Stimulated activated CD8-positive, alpha-beta memory T cell treated with anti-CD3 and anti-CD28 coated beads, Interleukin-4, amount 100 ng/mL, for 24 hours (primary cell): ENCODE results near the gene NINL.
"Not testable (repeated sequence)": the region's sequence is repeated elsewhere in the genome, so short reads cannot be mapped to it uniquely, and the experiment has no call there.

Source experiments
- DNase-seq: peaks from one replicate; pipeline ENCODE4 v3.0.0-alpha.2; 2020; ENCODE audit warnings: low read depth

NINL gene

DNA sequence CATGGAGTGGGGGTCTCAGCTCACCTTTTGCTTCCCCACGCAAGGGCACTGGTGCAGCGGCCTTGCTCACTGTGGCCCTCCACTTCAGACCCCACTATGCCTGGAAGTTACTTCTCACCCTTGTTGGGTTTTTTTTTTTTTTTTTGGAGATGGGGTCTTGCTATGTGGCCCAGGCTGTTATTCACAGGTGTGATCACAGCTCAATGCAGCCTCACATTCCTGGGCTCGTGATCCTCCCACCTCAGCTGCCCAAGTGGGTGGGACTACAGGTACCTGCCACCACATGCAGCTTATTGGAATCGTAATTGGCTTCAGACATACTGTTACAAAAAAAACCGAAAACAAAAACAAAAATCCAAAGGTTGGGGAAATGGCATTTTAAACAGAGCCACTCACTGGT is 32.4 kb downstream of the NINL start:
- DNase-seq, result no peak

GRCh38 chr20:25551413-25552215 is 33.7 kb downstream of the NINL start:
- DNase-seq, result no peak

DNA sequence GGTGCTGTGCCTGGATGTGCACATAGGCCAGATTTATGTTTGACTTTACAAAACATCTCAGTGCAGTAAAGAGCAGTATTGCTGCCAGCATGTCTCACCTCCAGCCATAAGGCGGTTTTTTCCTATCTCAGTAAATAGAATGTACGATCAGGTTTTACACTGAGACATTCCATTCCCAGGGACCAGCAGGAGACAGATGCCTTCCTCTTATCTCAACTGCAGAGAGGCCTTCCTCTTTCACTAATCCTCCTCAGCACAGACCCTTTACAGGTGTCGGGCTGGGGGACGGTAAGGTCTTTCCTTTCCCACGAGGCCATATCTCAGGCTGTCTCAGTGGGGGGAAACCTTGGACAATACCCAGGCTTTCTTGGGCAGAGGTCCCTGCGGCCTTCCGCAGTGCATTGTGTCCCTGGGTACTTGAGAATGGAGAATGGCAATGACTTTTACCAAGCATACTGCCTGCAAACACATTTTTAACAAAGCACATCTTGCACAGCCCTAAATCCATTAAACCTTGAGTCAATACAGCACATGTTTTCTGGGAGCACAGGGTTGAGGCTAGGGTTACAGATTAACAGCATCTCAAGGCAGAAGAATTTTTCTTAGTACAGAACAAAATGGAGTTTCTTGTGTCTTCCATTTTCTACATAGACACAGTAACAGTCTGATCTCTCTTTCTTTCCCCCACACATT is 34.5 kb downstream of the NINL start:
- not testable (repeated sequence) for DNase-seq

DNA sequence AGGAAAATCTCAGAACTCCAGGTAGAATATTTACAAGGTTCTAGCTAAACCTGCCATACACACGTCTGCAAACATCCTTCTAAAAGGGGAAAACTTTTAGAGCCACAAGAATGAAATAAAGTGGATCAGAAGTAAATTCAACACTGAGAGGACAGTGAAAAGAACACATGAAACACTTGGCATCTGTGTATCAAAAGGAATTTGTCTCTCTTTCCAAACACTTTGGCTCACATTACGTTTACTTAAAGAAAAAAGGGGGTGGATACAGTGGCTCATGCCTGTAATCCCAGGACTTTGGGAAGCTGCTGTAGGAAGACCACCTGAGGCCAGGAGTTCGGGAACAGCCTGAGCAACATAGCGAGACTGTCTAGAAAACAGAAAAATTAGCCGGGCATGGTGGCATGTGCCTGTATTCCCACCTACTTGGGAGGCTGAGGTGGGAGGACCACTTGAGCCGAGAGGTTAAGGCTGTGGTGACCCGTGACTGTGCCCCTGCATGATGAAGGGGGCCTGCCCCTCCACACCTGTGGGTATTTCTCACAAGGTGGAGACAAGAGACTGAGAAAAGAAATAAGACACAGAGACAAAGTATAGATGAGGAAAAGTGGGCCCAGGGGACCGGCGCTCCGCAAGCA is 35.4 kb downstream of the NINL start:
- DNase-seq, result no peak

DNA sequence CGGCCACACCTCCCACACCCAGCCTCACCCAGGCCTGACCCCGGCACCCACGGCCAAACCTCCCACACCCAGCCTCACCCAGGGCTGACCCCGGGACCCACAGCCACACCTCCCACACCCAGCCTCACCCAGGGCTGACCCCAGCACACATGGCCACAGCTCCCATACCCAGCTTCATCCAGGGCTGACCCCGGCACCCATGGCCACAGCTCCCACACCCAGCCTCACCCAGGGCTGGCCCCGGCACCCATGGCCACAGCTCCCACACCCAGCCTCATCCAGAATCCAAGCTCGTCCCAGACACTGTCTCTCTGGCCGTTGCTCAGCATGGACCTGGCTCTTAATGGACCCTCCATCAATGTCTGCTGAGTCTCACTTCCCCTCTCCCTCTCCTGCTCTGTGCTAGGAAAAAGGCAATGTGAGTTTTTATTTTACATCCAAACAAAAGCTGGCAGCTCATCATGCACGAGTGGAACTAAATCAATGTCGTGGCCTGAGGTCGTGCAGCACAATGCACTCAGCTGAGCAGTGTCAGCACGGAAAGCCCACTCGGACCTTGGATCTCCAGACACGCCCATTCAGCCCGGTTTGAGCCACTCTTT is 36.1 kb downstream of the NINL start:
- no peak for DNase-seq

GRCh38 chr20:25548613-25549086 is 36.7 kb downstream of the NINL start:
- DNase-seq, result no peak

- DNase-seq, result no peak
Measured at GRCh38 chr20:25547999-25548398, 37.3 kb downstream of the NINL start.

DNA sequence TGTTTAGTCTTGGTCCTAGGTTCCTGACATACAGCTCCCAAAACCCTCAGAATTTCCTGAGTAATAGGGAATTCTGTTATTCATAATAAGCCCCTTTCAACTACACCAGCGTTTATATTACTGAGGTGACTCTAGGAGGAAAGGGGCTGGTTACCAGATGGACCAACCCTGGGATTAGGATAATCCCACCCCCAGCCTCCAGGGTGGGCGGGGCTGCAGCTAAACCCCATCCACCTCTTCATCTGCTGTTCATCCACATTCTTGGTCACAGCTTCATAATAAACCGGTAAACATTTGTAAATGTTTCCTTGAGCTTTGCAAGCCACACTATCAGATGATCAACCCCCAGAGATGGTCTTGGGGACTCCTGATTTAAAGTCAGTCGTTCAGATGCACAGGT is 38.3 kb downstream of the NINL start:
- no peak for DNase-seq

DNA sequence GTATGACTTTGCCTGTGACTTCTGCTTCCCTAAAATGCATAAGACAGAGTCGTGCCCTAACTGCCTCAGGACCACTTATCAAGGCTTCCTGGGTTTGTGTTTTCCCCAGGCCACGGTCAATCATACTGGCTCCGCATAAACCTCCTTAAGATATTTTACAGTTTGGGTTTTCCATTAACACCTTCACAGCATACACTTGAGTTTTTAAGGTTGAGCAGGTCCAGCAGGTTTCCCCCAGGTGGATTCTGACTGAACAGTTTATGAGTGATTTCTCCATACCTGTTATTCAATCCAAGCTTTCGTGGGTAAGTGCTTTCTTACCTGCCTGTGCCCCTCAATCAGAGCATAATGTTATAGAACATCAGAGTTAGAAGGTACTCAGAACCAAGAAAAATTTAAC is 39.3 kb downstream of the NINL start:
- DNase-seq, result no peak

- no peak for DNase-seq
Measured at GRCh38 chr20:25545171-25545570, 40.2 kb downstream of the NINL start.

DNA sequence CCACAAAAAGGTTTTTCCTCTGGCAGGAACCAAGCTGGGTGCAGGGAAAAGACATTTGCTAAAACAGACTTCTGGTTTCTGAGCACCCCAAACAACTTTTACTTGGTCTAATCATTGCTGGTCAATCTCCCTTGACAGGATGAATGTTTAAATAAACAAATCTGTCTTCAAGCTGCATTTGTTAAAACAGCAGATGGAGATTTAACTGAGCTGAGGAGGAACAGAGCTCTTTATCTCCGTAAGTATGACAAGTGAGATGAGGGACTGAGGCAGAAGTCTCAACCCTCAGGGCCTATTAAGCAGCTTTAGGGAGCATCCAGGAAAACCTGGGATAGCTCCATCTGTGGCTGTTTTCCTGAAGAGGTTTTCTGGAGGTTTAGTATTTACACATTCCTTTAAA is 40.6 kb downstream of the NINL start:
- no peak for DNase-seq

DNA sequence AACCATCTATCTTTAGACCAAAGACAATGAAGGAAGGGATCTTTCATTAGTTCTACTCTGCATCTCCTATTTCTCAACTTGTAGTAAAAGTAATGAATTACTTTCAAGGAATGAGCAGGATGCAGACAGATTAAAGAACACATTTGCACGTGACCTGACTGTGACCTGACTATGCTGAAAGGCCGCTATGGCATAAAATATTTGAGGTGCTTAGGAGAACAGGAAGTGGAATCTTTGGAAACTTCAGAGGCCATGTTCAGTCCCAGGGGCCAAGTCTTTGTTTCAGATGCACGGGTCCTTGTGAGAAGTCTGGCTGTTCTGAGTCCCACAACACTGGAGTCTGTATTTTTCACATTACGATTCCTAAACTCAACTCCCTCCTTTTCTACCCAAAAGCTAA is 41.0 kb downstream of the NINL start:
- DNase-seq, result no peak

GRCh38 chr20:25543068-25543467 is 42.3 kb downstream of the NINL start:
- no peak for DNase-seq

DNA sequence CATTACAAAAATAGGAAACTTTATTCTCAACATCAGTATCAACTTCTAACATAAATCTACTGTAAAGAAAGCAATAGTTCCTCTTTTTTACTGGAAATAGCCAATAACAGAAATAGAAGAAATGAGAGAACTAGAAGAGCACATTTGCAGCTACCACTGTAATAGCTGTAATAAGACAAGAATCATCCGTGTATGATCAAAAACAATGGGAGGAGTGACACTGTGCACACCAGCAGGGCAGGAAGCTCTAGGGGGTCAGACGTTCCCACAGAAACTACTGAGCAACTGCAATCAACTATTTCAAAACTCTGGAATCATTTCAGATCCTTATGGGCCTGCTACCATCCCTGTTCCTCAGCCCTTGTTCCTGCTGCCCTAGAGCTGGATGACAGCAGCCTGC is 43.7 kb downstream of the NINL start:
- DNase-seq, result no peak

DNA sequence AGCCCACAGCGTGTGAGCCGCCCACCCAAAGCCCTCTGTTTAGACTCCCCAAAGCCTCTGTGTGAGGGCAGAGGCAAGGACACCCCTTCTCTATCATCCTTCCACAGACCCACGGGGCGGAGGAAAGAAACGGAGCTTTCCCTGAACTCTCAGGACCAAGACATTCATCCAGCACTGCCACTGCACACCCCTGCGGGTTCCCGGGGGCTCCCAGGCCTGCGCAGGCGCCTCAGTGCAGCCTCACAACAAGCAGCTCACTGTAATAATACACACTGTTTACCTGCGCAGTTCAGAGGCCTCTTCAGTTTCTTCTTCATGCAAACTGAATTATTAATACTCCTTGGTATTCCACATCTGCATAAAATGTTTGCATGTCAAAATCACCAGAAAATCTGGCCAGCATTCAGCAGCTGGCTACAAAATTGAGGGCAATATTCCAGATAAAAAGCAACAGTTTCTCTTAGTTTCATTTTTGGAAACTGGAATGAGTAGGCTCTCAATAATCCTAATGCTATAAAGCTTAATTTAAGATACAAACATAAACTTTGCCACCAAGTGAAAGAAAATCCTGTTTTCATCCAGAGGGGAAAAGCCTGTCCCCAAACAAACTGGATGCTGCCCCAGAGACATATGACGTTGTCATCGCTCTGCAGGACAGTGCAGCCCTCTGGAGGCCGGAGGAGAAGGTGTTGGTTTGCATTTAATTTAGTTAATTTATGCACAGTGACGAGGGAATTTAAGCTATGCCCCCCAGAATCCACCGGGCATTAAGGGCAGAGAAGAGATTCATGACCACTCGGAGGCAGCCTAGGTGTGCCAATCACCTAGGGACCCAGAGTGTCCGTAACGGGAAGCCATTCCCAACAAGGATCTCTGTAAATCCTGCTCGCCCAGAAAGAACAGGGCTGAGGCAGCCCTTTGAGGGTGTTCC is 45.3 kb downstream of the NINL start:
- no peak for DNase-seq

GRCh38 chr20:25538838-25539665 is 46.3 kb downstream of the NINL start:
- DNase-seq, result no peak

DNA sequence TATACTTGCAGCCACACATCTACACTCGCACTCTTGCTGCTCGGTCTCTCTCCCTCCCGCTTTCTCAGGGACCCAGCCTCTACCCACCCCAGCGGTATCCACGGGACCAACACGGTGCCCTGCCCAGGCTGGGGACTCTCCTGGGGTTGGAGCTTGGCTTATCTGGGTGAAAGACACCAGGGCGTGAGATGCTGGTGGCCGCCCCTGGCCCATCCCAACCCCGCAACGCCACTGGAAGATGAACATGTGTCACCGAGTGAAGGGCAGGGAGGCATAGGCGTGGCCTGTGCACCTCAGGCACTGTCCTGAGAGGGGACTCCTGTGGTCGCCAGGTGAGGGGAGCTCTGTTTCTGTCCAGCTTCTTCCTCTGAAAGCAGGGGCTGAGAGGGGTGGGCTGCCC is 47.4 kb downstream of the NINL start:
- no peak for DNase-seq

DNA sequence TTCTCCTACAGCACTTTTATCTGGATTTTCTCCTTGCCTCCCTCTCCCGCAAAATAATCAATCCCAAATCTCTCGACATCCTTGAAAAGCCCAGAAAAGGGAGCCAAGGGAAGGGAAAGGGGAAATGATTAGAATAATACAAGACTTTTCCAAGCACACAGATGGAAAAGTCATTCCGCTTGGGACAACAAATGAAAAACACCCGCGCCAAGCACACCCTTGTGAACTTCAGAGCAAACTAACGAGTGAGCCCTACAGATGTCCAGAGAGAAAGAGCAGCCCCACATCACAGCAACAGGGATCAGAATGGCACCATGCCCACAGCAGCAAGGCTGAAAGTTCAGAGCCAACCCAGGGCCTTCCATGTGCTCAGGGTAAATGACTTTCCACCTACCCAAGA is 49.6 kb downstream of the NINL start:
- DNase-seq, result no peak

GRCh38 chr20:25534845-25535244 is 50.5 kb downstream of the NINL start:
- no peak for DNase-seq

DNA sequence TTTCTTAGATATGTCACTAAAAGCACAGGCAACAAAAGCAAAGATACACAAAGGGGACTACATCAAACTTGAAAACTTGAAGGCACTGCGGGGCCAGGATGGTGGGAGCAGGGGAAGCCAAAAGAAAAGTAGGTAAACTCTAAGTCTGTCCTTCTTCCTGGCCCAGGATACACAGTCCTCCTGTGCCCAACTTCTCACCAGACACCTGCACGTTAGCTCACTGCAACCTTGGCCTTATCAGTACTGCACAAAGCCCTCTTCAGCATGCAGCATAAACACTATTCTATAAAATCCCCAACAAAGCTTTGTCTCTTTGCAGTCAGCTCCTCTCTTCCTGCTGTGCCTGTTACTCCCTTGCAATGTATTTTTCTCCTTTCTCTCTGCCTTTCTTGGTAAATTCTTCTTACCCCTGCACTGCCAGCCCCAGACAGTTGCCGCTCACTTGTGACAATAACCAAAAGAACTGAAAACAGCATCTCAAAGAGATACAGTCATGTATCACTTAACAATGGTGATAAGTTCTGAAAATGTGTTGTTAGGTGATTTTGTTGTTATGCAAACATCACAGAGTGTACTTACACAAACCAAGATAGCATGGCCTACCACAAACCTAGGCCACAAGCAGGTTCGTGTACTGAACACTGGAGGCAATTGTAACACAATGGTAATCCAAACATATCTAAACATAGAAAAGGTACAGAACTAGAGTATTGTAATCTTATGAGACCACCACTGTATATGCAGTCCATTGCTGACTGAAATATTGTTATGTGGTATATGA is 51.2 kb downstream of the NINL start:
- DNase-seq, result no peak
